Kidney capillary endothelial cell (primary cell): Measurements from ENCODE around the gene CLDN8.

Experiments
- DNase-seq: peaks from one replicate; pipeline ENCODE4 v3.0.0-alpha.2; 2018; ENCODE audit warnings: low spot score

The CLDN8 gene

DNA sequence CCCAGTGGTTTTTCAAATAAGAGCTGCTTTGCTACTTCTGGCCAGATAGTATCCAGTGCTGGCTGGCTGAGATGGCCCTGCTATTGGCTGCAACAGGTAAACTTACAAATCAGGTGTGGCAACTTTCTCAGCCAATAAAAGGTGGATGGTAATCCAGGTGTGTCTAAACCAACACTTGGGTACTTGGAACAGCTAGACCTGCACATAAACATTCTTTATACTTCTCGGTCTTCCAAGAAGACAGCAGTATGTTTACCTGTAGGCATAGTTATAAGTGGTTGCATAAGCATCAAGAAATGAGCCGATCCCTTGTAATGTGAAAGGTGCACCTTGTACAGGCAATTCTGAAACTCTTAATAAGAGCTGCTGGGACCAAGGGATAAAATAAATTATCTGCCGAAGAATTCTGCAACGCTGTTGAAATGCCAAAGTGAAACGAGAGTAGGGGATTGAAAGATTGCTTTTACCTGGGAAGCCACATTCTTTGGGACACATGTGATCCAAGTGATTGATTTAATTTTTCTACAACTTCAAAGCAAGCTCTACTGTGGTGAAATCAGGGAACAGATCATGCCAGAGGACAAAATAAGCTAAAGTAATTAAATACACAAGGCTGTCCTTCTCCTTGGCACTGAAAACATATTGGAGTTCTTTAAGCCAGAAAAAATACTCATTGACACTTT is at the start of gene CLDN8:
Gene CLDN8 (minus strand): TSS at position 57 of the 683 bp plus-strand sequence. CDS start 172 bp downstream, outside the sequence.
- DNase-seq = no peak

DNA sequence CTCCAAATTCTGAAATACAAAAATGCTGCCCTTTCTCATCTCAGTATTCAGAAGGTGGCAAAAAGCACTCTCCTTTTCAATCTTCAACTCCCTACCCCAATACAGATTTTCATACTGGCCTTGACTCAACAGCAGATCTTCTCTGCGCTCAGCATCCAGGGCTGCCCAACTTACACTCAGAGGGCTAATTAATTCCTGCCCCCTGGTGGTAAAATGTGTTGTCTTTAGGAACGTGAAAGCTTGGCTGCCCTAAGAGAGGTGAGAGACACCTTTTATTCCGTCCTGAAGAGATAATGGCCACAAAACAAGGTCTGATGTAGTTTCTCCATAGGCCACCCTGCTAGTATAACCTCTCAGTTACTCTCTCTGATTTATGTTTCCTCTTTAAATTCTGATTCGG is 41.9 kb upstream of the CLDN8 start:
- DNase-seq = no peak

GRCh38 chr21:30256100-30256499 is 40.2 kb upstream of the CLDN8 start:
- no peak for DNase-seq

DNA sequence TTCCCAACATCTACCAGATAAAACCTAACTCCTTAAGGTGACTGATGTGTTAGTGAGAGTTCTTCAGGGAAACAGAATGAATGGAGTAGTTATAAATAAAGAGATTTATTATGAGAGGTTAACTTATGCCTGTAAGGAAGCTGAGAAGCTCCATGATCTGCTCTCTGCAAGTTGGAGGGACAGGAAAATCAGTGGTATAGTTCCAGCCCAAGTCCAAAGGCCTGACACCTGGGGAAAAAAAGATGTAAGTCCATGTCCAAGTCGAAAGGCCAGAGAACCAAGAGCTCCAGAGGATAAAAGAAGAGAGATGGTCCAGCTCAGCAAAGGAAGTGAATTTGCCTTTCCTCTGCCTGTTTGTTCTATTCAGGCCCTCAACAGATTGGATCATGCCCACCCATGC is 39.8 kb upstream of the CLDN8 start:
- no peak for DNase-seq

DNA sequence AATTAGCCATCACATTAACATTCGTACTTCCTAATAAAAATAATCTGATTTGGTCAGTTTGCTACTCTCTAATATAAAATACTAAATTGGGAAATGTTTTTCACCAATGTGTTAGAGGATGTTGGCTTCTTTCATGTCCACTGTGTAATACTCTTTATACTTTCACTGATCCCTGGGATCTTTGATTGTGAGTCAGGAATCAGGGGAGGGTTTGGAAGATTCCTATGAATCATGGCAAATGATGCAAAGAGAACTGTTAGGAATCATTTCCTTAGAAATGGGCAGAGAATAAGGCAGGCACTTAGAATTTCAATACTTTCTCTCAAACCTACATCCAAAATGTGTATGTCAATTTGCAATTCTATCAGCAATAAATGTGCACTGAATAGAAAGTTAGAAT is 35.9 kb upstream of the CLDN8 start:
- DNase-seq = no peak

DNA sequence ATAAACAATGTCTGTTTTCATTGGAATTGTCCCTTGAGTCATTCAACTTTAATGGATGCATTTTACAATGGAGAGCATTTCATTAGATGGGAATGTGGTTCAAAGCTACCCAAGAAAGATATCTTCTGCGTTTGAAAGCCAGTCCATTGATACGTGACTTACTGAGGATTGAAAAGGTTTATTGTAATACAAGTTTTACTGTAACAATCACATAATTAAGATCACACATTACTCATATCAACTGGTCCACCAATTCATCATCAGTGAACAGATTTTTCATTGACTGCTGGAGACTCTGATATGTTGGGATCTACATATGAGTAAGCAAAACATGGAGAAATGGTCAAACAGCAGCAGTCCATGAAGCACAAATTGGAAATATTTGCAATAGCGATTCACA is 34.0 kb upstream of the CLDN8 start:
- no peak for DNase-seq

- no peak for DNase-seq
These were observed 32.9 kb upstream of the CLDN8 start for GRCh38 chr21:30248844-30249243.

DNA sequence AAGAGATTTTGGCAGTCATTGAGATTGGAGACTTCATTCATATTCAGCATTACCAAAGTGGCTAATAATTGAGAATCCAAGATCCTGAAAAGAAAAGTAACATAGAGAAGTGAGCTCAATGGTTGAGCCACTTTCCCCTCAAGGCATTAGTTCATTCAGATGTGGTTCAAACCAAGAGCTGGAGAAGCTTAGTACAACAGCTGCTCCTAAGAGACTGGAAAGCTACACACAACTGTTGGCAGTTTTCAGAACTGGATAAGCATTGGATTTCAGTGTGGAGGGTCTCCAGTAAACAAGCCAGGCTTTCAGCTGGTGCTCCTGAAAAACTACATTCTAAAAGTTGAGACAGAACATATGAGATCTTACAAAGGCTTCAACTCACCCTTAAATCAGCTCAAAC is 29.2 kb upstream of the CLDN8 start:
- DNase-seq = no peak

GRCh38 chr21:30243691-30244090 is 27.8 kb upstream of the CLDN8 start:
- no peak for DNase-seq

DNA sequence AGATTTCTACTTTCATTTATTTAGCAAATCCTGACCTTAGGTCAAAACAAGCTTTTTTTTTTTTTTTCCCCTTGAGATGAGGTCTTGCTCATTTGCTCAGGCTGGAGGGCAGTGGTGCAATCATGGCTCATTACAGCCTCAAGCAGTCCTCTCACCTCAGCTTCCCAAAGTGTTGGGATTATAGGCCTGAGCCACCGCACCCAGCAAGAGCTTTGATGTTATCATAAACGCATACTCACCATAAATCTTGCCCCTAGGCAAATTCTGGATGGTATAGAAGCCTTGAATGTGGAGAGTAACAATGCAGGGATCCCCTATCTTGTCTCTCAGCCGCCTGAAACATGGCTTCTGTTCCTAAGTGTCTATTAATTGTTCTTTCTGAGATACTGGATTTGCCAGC is 24.8 kb upstream of the CLDN8 start:
- DNase-seq = no peak

DNA sequence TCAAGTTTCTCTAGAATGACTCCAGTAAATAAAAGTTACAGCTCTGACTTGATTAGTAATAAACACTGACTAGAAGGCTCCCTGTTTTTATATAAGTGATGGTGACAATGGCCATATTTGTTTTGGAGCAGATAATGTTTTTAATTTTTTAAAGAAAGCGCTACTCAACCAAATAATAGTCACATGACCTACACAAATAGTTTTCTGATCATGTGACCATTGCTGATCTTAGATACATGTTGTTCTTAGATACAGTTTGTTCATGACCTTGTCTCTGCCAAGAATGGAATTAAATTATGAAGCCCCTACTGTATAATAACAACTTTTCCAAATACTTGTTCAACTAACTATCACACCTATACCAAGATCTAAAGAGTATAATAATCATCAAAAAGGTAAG is 22.3 kb upstream of the CLDN8 start:
- no peak for DNase-seq

DNA sequence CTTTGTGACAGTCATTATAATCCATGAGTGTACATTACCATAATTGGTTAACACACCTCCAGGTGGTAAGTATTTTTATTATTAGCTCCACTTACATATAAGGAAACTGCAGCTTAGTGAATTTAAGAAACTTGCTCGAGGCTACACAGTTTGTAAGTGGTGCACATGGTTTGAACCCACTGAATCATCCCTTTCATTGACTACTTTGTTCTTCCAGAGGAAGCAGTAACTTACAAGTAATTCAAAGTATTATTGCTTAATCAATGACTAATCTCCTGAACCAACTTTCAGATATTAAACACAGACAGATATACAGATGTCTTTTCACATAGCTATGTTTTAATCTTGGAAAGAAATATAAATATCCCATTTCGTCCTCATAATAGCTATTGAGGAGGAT is 18.7 kb upstream of the CLDN8 start:
- DNase-seq = no peak

- DNase-seq = no peak
These were observed 18.2 kb upstream of the CLDN8 start for GRCh38 chr21:30234050-30234449.

DNA sequence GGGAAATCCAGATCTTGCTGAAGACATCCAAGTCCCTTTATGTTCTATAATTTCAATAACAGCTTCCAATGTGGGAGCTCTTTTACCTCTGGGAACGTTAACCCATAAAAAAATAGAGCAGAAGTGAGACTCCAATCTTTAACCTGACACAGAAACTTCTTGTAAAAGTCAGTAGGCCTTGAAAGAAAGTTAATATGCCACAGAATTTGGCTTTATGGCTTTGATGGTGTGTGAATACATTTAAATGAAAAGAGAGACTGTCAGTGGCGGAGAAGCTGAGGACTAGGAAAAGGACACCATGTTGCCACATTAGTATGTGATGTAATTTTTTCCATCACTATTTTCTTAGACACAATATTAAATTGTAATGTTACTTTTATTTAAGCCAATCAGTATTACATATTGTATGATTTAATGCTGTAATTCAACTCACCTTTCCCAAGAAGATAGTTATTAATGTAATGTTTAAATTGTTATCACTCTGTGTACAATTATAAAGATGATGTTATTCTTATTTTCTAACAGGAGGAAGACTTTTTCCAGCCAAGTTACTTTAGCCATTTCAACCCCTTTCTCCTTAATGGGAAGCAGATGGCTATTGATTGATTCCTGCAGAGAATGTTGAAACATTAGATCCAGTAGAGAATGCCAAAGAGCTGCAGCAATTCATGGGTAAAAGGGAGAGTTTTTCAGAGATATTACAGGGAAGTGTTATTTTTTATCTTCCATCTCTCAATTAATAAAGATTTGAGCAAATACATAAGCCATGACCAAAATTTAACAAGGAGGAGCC is 17.5 kb upstream of the CLDN8 start:
- no peak for DNase-seq

- DNase-seq = no peak
These were observed 16.1 kb upstream of the CLDN8 start for GRCh38 chr21:30232011-30232410.

DNA sequence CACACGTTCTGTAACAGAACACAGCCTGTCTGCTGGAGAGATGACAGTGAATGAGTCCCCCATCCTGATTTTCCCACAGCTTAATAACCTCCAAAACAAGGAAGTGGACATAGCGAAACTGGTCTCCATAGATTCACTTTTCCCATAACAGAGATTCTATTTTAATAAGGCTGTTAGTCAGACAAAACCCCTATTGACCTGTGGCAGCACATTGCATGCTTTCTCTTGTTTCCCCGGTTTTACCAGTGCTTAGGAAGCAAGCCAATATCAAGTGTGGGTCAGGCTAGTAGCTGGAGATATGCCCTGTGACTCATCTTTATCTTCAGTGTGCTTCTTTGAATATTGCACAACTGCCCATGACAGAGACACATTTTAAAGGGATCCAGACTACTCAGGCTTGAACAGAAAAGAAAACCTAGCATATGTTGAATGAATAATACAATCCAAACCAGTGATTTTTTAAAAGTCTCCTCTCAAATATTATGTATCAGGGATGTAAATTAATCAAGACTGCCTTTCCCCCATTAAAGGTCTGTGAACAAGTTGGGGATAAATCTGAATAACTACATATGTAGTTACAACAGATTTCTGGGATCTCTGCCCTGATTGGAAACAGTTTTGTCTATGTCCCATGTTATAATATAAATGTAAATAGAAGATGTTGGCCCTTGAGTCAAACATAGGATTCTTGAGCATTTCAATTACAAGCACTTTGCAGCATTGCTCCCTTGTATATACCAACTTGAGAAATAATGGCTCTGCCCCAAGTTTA is 11.9 kb upstream of the CLDN8 start:
- no peak for DNase-seq

DNA sequence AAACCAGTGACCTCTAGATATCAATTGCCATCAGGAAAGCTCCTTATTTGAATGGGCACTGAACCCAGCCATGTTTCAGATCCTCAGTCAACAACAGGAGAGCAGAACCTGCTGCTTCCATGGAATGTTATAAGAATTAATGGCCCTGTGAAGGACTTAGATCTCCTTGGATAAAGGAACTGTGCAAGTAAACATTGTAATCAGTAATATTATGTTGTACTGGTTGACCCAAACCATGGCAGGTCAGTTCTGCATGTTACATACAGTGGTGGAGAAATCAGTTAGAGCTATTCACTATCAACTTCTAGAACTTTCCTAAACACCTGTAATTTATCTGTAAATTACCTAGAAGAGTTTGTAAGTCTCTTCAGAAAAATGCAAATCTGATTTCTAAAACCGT is 11.2 kb upstream of the CLDN8 start:
- DNase-seq = no peak

DNA sequence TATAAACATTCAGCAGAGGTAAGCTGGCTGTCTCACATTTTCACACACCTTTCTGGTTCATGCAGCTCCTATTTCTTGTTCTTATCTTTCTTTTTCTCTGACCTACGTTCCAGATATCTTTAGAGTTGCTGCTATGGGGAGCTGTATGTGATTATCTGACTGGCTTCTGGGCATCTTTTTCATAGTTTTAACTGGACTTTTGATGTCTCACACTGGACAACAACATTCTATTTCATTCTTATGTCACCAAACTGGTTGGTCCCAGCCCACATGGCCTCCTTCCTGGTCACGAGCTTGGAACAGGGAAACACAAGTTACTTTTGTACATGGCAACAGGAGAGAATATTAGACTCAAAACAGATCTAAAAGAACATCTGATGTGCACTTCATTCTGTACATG is 7.7 kb upstream of the CLDN8 start:
- DNase-seq = no peak

GRCh38 chr21:30222724-30223123 is 6.8 kb upstream of the CLDN8 start:
- no peak for DNase-seq

DNA sequence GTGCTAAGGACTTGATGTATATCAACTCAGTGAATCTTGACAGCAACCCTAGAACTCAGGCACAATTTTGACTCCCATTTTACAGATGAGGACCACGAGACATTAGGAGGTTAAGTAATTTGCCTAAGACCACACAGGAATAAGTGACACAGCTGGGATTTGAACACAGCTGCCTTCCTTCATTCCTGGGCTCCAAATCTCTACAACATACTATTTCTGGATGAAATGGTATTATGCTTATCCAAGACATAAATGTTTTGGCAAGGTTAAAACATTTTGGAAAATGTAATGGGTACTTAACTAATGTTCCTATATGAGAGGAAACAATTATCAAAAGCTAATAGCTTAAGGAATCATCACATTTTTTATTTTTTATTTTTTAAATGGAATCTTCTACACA is 4.8 kb downstream of the CLDN8 start:
- DNase-seq = no peak

- no peak for DNase-seq
These were observed 6.3 kb downstream of the CLDN8 start for GRCh38 chr21:30209601-30210000.

DNA sequence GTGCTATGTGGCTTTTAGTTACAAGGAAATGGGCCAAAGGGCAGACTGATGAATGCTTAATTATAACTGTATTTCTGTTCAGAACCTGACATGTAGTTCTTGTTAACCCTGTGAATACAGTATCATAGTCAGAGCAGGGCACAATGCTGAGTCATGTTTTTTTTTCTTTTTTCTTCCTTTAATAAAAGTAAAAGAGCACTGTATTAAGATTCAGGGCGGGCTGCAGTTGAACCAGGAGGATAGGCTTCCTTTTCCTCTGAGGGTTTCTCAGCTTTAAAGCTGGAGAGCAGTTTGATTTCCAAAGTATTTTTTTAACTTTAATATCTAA is 8.7 kb downstream of the CLDN8 start:
- DNase-seq = no peak

DNA sequence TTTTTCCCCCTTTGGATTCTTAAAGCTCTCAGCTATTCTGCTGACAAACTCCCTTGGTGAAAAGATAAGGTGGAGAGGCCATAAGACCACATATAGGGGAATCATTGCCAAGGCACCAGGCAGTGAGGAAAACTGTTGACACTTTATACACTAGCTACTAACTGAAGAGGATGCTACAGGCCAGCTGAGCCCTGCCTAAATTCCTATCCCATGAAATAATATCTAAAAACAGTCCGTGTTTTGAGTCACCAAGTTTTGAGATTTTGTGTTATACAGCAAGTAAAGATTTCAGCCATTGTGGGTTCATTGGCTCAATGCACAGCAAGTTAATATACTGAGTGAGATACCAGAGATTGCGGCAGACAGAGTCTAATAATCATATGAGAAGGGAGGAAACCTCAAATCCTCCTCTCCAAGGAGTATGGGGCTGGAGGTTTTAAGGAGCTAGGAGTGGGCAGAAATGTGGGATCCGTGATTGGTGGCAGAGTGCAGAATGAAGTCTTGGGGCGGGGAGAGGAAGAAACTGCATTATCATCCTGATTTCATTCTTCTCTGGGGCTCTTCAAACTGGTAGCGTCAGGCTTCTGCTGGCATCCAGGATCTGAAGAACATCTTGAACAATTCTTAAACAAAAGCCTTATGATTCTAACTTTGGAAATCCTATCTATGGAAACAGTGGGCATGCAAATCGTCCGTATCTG is 9.2 kb downstream of the CLDN8 start:
- no peak for DNase-seq
